NCI-H526 (cell line): ENCODE results near the gene TBX1.

ENCODE experiments used
- DNase-seq, 2 experiments: peaks; one replicate each; lab custom pipeline; 2025; lab: John Stamatoyannopoulos, UW

Gene TBX1

GRCh38 chr22:19753090-19753842 lies 7.3 kb upstream of the TBX1 start:
- DNase-seq: no peak

- DNase-seq: no peak
Observed at GRCh38 chr22:19753996-19754700, 6.4 kb upstream of the TBX1 start.

GRCh38 chr22:19754701-19755144 lies 5.9 kb upstream of the TBX1 start:
- DNase-seq: no peak

- DNase-seq: peak in 1 of 2 experiments; percentile 22
Observed at GRCh38 chr22:19755145-19755710, 5.3 kb upstream of the TBX1 start.

GRCh38 chr22:19755722-19756287 lies 4.8 kb upstream of the TBX1 start:
- DNase-seq: peak in 1 of 2 experiments; percentile 16

GRCh38 chr22:19756288-19757128 lies 4.1 kb upstream of the TBX1 start:
- DNase-seq: peak in 1 of 2 experiments; percentile 70

- DNase-seq: no peak
Observed at GRCh38 chr22:19757140-19757984, 3.2 kb upstream of the TBX1 start.

- DNase-seq: peak in 1 of 2 experiments; percentile 12
Observed at GRCh38 chr22:19757985-19758895, 2.3 kb upstream of the TBX1 start.

GRCh38 chr22:19758896-19759426 lies 1.6 kb upstream of the TBX1 start:
- DNase-seq: no peak

GRCh38 chr22:19759427-19760057 lies 1.0 kb upstream of the TBX1 start:
- DNase-seq: peak in 1 of 2 experiments; percentile 49

GRCh38 chr22:19760951-19761724 lies 560 bp downstream of the TBX1 start:
- DNase-seq: peak in 1 of 2 experiments; percentile 37

- DNase-seq: peak in 1 of 2 experiments; percentile 53
Observed at GRCh38 chr22:19761725-19762567, 1.4 kb downstream of the TBX1 start.

GRCh38 chr22:19762568-19763457 lies 2.2 kb downstream of the TBX1 start:
- DNase-seq: no peak

- no peak for DNase-seq
Observed at GRCh38 chr22:19763458-19764298, 3.1 kb downstream of the TBX1 start.

GRCh38 chr22:19764299-19764593 lies 3.7 kb downstream of the TBX1 start:
- no peak for DNase-seq
